AG09309 (cell line): ENCODE results near the gene SBF1.

Source experiments
- DNase-seq: peaks from one replicate; pipeline ENCODE4 v3.0.0-alpha.2; 2010; ENCODE audit warnings: low read depth
- H3K4me3 ChIP-seq: 2 replicates; pipeline ENCODE4 v1.5.1; 2011; ENCODE audit warnings: mild to moderate bottlenecking, low read depth, low read length, moderate library complexity; ENCODE audit not compliant: control insufficient read depth
- TF ChIP-seq, protein P1 (sequence below): IDR thresholded peaks from 2 replicates; pipeline ENCODE4 v1.5.1; 2011; ENCODE audit warnings: mild to moderate bottlenecking, low read depth, low read length, inconsistent platforms; ENCODE audit not compliant: insufficient read depth, control insufficient read depth; ENCODE audit errors: missing control alignments

Gene SBF1

DNA sequence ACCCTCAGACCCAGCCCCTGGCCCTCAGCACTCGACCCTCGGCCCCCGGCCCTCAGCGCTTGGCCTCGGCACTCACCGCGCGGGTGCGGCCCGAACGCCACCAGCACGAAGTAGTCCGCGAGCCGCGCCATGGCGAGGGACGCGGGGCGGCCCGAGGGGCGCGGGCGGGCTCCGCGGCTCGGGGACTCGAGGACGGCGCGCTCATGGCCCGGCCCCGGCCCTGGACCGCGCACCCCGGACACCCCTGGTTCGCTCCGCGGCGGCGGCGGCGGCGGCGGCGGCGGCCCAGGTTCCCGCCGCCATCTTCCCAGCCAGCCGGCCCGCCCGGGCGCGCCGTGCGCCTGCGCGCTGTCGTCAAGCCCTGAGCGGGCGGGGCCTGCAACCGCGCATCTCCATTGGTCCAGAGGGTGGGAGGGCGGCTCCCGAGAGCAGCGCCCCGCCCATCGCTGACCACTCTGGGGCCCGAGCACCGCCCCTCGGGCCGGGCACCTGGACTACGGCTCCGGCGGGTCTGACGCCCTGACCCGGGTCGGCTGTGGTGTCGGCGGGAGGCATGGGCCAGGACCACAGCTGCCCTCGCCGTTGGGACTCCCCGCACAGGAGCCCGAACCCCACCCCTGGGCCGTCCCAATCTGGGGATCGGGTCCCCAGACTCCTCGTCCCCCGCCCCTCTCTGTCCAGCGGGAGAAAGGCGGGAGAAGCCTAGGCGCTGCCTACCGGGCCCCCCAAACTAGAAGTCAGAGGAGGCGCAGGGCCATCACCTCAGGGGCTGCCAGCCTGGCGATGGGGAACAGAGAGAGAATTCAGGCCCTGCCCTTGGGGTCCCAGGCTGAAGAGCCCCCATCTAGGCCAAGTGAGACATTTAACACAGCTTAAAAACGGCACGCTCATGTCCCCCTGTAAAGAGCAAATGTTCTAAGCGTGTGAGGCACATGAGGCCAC, at the start of gene SBF1:
TSS of gene SBF1 (minus strand) at position 326 of the 942 bp plus-strand sequence. CDS start at position 131, 195 bp downstream.
- peak; percentile 28 for DNase-seq
- TF ChIP-seq, protein P1, sequence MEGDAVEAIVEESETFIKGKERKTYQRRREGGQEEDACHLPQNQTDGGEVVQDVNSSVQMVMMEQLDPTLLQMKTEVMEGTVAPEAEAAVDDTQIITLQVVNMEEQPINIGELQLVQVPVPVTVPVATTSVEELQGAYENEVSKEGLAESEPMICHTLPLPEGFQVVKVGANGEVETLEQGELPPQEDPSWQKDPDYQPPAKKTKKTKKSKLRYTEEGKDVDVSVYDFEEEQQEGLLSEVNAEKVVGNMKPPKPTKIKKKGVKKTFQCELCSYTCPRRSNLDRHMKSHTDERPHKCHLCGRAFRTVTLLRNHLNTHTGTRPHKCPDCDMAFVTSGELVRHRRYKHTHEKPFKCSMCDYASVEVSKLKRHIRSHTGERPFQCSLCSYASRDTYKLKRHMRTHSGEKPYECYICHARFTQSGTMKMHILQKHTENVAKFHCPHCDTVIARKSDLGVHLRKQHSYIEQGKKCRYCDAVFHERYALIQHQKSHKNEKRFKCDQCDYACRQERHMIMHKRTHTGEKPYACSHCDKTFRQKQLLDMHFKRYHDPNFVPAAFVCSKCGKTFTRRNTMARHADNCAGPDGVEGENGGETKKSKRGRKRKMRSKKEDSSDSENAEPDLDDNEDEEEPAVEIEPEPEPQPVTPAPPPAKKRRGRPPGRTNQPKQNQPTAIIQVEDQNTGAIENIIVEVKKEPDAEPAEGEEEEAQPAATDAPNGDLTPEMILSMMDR, result no peak
- H3K4me3 ChIP-seq, result peak within 1 kb of the TSS; percentile 78

DNA sequence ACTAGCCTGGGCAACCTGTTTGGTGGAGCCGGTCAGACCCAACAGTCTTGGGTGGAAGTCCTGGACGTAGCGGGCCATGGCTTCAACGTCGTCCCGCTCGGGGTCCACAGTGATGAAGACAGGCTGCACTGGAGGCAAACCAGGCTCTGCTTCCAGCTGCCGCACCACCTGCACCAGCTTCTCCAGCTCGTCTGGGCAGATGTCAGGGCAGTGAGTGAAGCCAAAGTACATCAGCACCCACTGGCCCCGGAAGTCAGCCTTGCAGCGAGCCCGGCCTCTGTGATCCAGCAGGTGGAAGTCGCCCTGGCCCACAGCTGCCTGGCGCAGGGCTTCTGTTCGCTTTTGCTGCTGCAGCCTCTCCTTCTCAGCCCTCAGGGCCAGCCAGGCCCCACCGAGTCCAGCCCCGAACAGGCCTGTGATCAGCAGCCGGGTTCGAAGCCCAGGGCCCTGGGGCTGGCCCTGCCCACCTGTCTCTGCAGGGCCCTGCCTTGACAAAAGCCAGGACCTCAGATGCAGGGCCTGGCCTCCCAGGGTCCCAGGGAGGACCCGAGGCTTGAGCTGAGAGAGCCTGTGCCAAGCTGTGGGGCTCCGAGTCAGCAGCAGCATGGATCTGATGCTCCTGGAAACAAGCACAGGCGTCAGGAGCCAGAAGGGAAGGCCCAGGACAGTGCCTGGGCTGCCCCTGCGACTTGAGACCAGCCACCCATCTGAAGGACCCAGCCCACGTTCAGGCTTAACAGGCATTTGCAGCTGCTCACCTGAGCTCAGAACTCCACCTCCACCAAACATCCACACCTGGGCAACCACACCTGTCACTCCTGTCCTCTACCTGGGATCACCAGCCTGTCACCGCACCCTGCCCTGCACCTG, 49.2 kb upstream of the SBF1 start:
- TF ChIP-seq, protein P1, result no peak
- no peak for DNase-seq
- H3K4me3 ChIP-seq, result peak overlapping the region; percentile 90

DNA sequence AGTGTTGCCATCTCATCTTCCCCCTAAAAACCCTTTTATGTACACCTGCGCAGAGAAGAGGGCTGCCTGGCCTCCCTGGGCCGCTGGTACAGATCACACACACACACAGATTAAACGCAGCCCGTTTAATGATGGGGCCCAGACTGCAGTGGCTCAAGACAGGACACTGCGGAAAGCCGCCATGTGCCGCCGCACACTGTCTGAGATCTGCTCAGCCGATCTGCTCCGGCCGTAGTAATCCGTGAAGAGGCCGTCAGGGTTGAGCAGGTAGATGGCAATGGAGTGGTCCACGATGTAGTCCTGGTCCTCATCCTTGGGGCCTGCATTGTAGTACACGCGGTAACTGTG, 48.6 kb upstream of the SBF1 start:
- H3K4me3 ChIP-seq, result no peak overlapping the region
- DNase-seq, result no peak
- TF ChIP-seq, protein P1, result no peak

DNA sequence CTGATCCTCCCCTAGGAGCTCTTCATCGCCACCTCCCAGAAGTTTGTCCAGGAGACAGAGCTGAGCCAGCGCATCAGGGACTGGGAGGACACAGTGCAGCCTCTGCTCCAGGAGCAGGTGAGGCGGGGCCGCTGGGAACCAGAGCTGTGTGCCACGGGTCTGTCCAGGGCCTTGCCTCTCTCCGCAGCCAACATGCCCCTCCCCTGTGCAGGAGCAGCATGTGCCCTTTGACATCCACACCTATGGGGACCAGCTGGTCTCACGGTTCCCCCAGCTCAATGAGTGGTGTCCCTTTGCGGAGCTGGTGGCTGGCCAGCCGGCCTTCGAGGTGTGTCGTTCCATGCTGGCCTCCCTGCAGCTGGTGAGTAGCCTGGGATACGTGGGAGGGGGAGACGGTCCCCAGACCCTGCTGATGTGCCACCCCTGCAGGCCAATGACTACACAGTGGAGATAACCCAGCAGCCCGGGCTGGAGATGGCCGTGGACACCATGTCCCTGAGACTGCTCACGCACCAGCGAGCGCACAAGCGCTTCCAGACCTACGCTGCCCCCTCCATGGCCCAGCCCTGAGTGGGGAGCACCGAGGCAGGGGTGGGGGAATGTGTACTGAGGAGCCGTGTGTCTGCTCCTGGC, 48.1 kb upstream of the SBF1 start:
- DNase-seq, result no peak
- no peak overlapping the region for H3K4me3 ChIP-seq
- TF ChIP-seq, protein P1, result no peak

DNA sequence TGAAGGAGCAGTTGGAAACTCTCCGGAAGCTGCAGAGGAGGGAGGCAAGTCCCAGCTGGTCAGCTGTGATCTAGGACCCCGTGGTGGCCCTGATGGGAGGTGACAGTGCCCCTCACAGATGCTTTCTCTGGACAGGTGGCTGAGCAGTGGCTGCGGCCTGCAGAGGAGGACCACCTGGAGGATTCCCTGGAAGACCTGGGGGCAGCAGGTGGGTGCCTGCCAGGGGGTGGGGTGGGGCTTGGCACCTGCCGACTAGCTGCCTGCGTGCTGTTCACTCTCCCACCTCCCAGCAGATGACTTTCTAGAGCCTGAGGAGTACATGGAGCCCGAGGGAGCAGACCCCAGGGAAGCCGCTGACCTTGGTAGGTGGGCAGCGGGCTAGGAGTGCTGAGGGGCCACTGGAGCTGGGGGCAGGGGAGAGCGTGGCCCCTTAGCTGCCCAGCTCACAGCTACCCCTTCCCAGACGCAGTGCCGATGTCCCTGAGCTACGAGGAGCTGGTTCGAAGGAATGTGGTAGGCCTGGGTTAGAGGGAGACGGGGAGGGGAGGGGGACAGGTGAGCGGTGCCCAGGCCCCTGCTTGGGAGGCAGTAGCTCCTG, 47.5 kb upstream of the SBF1 start:
- H3K4me3 ChIP-seq, result no peak overlapping the region
- TF ChIP-seq, protein P1, result no peak
- DNase-seq, result no peak

DNA sequence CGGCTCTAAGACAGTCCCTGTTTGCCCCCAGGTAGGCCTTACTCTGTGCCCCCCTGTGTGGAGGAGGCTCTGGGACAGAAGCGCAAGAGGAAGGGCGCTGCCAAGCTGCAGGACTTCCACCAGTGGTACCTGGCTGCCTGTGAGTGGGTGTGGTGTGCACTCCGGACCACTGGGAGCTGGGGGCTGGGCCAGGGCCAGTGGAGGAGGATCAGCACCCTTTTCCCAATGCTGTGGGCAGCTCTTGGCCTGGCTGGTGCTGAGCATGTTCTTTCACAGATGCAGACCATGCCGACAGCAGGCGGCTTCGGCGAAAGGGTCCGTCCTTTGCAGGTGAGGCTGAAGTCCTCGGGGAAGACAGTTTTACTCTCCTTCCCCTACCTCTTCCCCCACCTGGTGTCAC, 46.9 kb upstream of the SBF1 start:
- no peak for DNase-seq
- H3K4me3 ChIP-seq, result no peak overlapping the region
- TF ChIP-seq, protein P1, result no peak
